Measurements from ENCODE around the gene TRIM59. TPM values are rescaled to one million over a fixed set of nuclear protein-coding genes. Genes with fewer than 3 reads are reported as not detected.

The TRIM59 gene
- total and polyA plus RNA-seq, 9 of the 15 experiments (the other 6 are each of a cell fraction or from before 2014, with no cell fraction given), result 16.8 to 101 (median 34.8) TPM

- TF ChIP-seq, protein P1, sequence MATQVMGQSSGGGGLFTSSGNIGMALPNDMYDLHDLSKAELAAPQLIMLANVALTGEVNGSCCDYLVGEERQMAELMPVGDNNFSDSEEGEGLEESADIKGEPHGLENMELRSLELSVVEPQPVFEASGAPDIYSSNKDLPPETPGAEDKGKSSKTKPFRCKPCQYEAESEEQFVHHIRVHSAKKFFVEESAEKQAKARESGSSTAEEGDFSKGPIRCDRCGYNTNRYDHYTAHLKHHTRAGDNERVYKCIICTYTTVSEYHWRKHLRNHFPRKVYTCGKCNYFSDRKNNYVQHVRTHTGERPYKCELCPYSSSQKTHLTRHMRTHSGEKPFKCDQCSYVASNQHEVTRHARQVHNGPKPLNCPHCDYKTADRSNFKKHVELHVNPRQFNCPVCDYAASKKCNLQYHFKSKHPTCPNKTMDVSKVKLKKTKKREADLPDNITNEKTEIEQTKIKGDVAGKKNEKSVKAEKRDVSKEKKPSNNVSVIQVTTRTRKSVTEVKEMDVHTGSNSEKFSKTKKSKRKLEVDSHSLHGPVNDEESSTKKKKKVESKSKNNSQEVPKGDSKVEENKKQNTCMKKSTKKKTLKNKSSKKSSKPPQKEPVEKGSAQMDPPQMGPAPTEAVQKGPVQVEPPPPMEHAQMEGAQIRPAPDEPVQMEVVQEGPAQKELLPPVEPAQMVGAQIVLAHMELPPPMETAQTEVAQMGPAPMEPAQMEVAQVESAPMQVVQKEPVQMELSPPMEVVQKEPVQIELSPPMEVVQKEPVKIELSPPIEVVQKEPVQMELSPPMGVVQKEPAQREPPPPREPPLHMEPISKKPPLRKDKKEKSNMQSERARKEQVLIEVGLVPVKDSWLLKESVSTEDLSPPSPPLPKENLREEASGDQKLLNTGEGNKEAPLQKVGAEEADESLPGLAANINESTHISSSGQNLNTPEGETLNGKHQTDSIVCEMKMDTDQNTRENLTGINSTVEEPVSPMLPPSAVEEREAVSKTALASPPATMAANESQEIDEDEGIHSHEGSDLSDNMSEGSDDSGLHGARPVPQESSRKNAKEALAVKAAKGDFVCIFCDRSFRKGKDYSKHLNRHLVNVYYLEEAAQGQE (IDR thresholded peaks at IDR 0.05; ENCODE audit: borderline replicate concordance), result peak; percentile 59; the same call in 1 of the 2 replicates
- TF ChIP-seq, protein P1 (CRISPR knock-in tag; IDR thresholded peaks at IDR 0.05; ENCODE audit: low read depth), result no peak
These were observed 35.9 kb downstream of the TRIM59 start (continued) for GRCh38 chr3:160413613-160414248.
